ENCODE measurements around the gene ELMO1.

DNA sequence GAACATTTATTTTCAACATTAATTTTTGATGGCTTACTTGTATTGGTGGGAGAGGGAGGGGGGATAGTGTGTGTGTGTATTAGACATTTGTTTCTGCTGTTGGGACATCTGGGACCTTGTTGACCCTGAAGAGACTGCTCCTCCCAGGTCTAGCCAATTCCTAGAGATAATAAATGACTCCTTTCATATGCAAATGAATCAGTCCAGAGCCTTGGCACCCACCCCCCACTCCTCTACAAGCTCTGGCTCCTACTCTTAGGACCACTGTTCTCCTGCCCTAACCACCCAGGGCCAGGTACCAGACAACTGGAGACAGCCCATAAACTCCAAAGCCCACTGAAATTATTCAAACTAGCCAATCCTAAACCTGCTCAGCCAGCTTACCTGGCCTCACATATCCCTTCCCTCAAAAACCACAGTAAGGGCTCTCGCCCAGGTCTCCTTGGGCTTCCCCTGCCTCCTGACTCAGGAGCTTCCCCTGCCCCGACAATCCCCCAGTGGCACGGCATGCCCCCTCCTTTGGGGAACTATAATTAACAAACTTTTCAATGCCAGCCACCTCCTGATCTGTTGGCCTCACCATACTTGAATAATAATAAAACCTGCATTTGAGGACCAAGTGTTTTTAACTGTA, 233.3 kb downstream of the ELMO1 start:
- TF ChIP-seq BHLHE40 (IDR thresholded peaks at IDR 0.05; ENCODE audit: borderline replicate concordance) (no peak), SUZ12 (IDR thresholded peaks at IDR 0.05) (no peak), SP1 (IDR thresholded peaks at IDR 0.05) (no peak), FOXM1 (IDR thresholded peaks at IDR 0.05; ENCODE audit: borderline replicate concordance) (no peak), CTBP1 (IDR thresholded peaks at IDR 0.05; ENCODE audit: borderline replicate concordance) (no peak), LEF1 (IDR thresholded peaks at IDR 0.05; ENCODE audit: borderline replicate concordance) (no peak), FOXK2 (IDR thresholded peaks at IDR 0.05) (no peak), HDGF (IDR thresholded peaks at IDR 0.05; ENCODE audit: borderline replicate concordance) (no peak)
